ENCODE measurements around the gene PISD. TPM values are rescaled to one million over a fixed set of nuclear protein-coding genes. Genes with fewer than 3 reads are reported as not detected.

The PISD gene
- total RNA-seq: 36.5 TPM

DNA sequence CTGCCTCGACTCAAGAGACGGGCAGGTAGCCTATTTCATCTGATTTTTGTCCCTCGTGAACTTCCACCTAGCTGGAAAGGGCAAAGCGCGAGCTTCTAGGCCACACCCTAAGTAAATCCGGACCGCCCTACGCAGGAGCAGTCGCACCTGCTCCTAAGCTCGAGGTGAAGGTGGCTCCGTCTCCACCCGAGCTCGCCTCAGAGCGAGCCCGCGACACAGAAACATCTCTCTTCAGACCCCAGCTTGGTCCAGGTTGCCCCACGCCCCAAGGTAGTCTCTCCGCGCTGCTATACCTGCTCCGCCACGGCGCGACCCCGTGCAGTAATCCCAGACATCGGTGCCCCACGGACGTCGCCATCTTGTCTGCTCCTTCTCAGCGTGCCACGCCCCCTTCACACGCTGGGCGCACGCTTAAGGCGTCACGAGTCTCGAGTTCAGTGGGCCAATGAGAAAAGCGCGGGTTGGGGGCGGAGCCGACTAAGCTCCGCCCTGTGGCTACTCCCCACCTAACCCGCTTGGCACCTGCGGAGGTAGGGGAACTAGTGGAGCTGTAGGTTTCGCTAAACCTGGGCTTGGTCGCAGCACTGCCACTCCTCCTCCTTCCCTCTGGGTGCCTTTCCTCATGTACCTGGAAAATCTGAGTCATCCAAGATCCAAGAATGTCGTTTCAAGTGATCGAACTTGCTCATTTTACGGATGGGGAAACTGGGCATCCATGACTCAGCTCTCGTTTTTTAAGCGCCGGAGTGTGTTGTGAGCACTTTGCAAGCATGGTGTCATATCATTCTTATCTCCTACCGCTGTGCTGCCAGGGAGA is at the start of gene PISD:
Gene PISD (minus strand): TSS at position 365 of the 817 bp plus-strand sequence. CDS start 7 bp downstream, at position 358.

Other genes with a start within 250 kb of the PISD start
- gene EIF4ENIF1, start 172.4 kb downstream of the PISD start, total RNA-seq: 14.8 TPM
- 35.3 TPM for gene SFI1, start 165.7 kb downstream of the PISD start, total RNA-seq
- 32.9 TPM for gene PRR14L, start 87.9 kb upstream of the PISD start, total RNA-seq
- gene DEPDC5, start 91.8 kb upstream of the PISD start, total RNA-seq: 27.4 TPM